ENCODE results near the gene NOS1AP. TPM values are rescaled to one million over a fixed set of nuclear protein-coding genes. Genes with fewer than 3 reads are reported as not detected.

The NOS1AP gene
- polyA plus RNA-seq, 6 donors from 2014 or later, result not detected

- DNase-seq, result no peak
- Mint-ChIP-seq H3K4me3 (no peak overlapping the region), H3K27me3 (peaks cover 21 to 39% (median 25%) of the 10 kb centered on the region in 3 donors), H3K9me3 (peaks cover 0 to 4% (median 0%) of the 10 kb centered on the region in 7 donors), H3K4me1 (peaks cover 6 to 9% (median 6%) of the 10 kb centered on the region in 3 donors), H3K36me3 (no peaks in the 10 kb centered on the region), H3K27ac (no peak overlapping the region)
- ATAC-seq (ENCODE audit: low read depth in 2 of 2), result no peak
Measured at GRCh38 chr1:162234571-162234970, 165.1 kb downstream of the NOS1AP start.

GRCh38 chr1:162235241-162235800, 165.8 kb downstream of the NOS1AP start:
- peaks cover 0 to 3% (median 0%) of the 10 kb centered on the region in 3 donors for H3K4me1 Mint-ChIP-seq
- H3K27me3 Mint-ChIP-seq, result peaks cover 21 to 41% (median 29%) of the 10 kb centered on the region in 3 donors
- H3K9me3 Mint-ChIP-seq, result peaks cover 0 to 4% (median 0%) of the 10 kb centered on the region in 7 donors
- no peak for ATAC-seq (ENCODE audit: low read depth in 2 of 2)
- no peak overlapping the region for H3K27ac Mint-ChIP-seq
- H3K36me3 Mint-ChIP-seq, result no peaks in the 10 kb centered on the region
- no peak overlapping the region for H3K4me3 Mint-ChIP-seq
- no peak for DNase-seq

GRCh38 chr1:162236201-162236600, 166.7 kb downstream of the NOS1AP start:
- no peak for DNase-seq
- peaks cover 29 to 50% (median 37%) of the 10 kb centered on the region in 3 donors for H3K27me3 Mint-ChIP-seq
- no peaks in the 10 kb centered on the region for H3K4me1 Mint-ChIP-seq
- no peak overlapping the region for H3K4me3 Mint-ChIP-seq
- no peaks in the 10 kb centered on the region for H3K36me3 Mint-ChIP-seq
- H3K9me3 Mint-ChIP-seq, result peaks cover 0 to 4% (median 0%) of the 10 kb centered on the region in 7 donors
- no peak overlapping the region for H3K27ac Mint-ChIP-seq
- ATAC-seq (ENCODE audit: low read depth in 2 of 2), result no peak

DNA sequence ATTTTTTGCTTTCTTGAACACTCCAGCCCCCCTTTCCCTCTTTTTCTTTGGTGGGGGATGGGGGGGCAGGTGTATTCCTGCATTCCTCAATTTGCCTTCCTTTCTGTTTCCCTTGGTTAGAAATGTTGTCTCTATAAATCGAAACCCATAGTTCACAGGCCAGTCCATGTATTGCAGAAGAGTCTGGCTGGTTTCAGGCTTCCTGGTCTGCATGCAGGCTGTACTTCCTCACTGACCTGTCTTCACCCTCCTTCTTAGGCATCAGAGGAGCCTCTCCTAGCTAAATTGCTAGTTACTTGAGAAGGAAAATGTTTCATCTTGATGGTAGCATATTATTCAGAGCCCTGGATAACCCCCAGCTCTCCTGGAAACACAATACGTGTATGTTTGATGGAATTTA, 167.1 kb downstream of the NOS1AP start:
- no peak overlapping the region for H3K4me3 Mint-ChIP-seq
- no peak for ATAC-seq (ENCODE audit: low read depth in 2 of 2)
- no peak for DNase-seq
- no peaks in the 10 kb centered on the region for H3K36me3 Mint-ChIP-seq
- H3K4me1 Mint-ChIP-seq, result no peaks in the 10 kb centered on the region
- peaks cover 0 to 4% (median 0%) of the 10 kb centered on the region in 7 donors for H3K9me3 Mint-ChIP-seq
- no peak overlapping the region for H3K27ac Mint-ChIP-seq
- H3K27me3 Mint-ChIP-seq, result peaks cover 33 to 51% (median 38%) of the 10 kb centered on the region in 3 donors

DNA sequence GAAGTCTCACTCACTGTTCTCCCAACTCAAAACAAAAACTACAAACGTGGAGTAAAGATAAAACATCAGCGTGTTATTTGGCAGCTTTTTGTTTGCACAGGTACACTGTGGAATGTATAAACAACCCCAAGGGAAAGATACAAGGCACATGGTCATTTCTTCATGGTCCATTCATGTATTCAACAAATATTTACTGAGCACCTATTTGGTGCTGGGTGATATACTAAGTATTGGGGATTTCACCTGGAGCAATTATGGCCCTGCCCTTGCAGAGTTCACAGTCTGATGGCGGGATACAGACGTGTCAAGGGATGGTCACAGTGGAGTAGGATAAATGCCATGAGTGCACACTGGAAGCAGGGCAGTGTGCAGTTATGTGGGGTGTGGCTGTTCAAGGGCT, 171.1 kb downstream of the NOS1AP start:
- Mint-ChIP-seq H3K36me3 (no peaks in the 10 kb centered on the region), H3K9me3 (peaks cover 0 to 4% (median 0%) of the 10 kb centered on the region in 7 donors), H3K27ac (no peak overlapping the region), H3K4me3 (no peak overlapping the region), H3K27me3 (peaks cover 39 to 47% (median 42%) of the 10 kb centered on the region in 3 donors), H3K4me1 (no peaks in the 10 kb centered on the region)
- ATAC-seq (ENCODE audit: low read depth in 2 of 2) (no peak), DNase-seq (no peak)

- Mint-ChIP-seq H3K9me3 (peaks cover 0 to 8% (median 1%) of the 10 kb centered on the region in 7 donors), H3K27me3 (peaks cover 26 to 44% (median 42%) of the 10 kb centered on the region in 3 donors), H3K27ac (no peak overlapping the region), H3K4me1 (no peaks in the 10 kb centered on the region), H3K36me3 (no peaks in the 10 kb centered on the region), H3K4me3 (no peak overlapping the region)
- DNase-seq (no peak), ATAC-seq (ENCODE audit: low read depth in 2 of 2) (no peak)
Measured at GRCh38 chr1:162242804-162243203, 173.3 kb downstream of the NOS1AP start.

- Mint-ChIP-seq H3K4me3 (no peak overlapping the region), H3K4me1 (no peaks in the 10 kb centered on the region), H3K9me3 (peaks cover 0 to 8% (median 1%) of the 10 kb centered on the region in 7 donors), H3K27me3 (peaks cover 5 to 30% (median 22%) of the 10 kb centered on the region in 3 donors), H3K27ac (no peak overlapping the region), H3K36me3 (no peaks in the 10 kb centered on the region)
- no peak for ATAC-seq (ENCODE audit: low read depth in 2 of 2)
- DNase-seq, result no peak
Measured at GRCh38 chr1:162248854-162249535, 179.5 kb downstream of the NOS1AP start.

GRCh38 chr1:162250004-162250730, 180.7 kb downstream of the NOS1AP start:
- peaks cover 0 to 4% (median 1%) of the 10 kb centered on the region in 7 donors for H3K9me3 Mint-ChIP-seq
- no peaks in the 10 kb centered on the region for H3K36me3 Mint-ChIP-seq
- no peak overlapping the region for H3K27ac Mint-ChIP-seq
- no peak for ATAC-seq (ENCODE audit: low read depth in 2 of 2)
- DNase-seq, result no peak
- H3K4me1 Mint-ChIP-seq, result no peaks in the 10 kb centered on the region
- peaks cover 9 to 26% (median 14%) of the 10 kb centered on the region in 3 donors for H3K27me3 Mint-ChIP-seq
- no peak overlapping the region for H3K4me3 Mint-ChIP-seq

DNA sequence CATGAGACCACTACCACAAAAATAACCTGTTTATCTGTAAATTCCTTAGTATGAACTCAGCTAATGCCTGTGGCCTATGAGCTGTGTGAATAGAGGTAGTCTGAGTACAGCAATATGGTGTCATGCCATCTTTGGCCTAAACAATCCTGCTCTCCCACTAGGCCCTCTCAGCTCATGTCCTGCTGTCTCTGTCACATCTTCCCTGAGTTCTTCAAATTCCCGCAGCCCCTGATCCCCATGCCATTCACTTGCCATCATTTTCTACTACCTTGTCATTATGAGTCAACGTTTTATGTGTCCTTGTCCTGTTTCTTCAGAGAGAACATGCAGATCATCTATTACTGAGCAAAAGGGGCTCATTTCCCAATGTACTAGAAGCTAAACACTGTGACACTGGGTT, 181.6 kb downstream of the NOS1AP start:
- no peak for DNase-seq
- Mint-ChIP-seq H3K27me3 (peaks cover 12 to 23% (median 14%) of the 10 kb centered on the region in 3 donors), H3K4me3 (no peak overlapping the region), H3K4me1 (no peaks in the 10 kb centered on the region), H3K36me3 (no peaks in the 10 kb centered on the region), H3K27ac (no peak overlapping the region), H3K9me3 (peaks cover 0 to 2% (median 1%) of the 10 kb centered on the region in 7 donors)
- no peak for ATAC-seq (ENCODE audit: low read depth in 2 of 2)

GRCh38 chr1:162252214-162252613, 182.7 kb downstream of the NOS1AP start:
- Mint-ChIP-seq H3K4me1 (no peaks in the 10 kb centered on the region), H3K36me3 (no peaks in the 10 kb centered on the region), H3K9me3 (peaks cover 0 to 1% (median 0%) of the 10 kb centered on the region in 7 donors), H3K27me3 (peaks cover 20 to 26% (median 21%) of the 10 kb centered on the region in 3 donors), H3K4me3 (no peak overlapping the region), H3K27ac (no peak overlapping the region)
- DNase-seq (no peak), ATAC-seq (ENCODE audit: low read depth in 2 of 2) (no peak)

GRCh38 chr1:162253790-162254189, 184.3 kb downstream of the NOS1AP start:
- no peak overlapping the region for H3K27ac Mint-ChIP-seq
- no peaks in the 10 kb centered on the region for H3K9me3 Mint-ChIP-seq
- no peaks in the 10 kb centered on the region for H3K4me1 Mint-ChIP-seq
- ATAC-seq (ENCODE audit: low read depth in 2 of 2) (no peak), DNase-seq (no peak)
- H3K4me3 Mint-ChIP-seq, result no peak overlapping the region
- H3K27me3 Mint-ChIP-seq, result peaks cover 27 to 36% (median 28%) of the 10 kb centered on the region in 3 donors
- no peaks in the 10 kb centered on the region for H3K36me3 Mint-ChIP-seq

GRCh38 chr1:162256287-162256686, 186.8 kb downstream of the NOS1AP start:
- ATAC-seq (ENCODE audit: low read depth in 2 of 2), result no peak
- H3K9me3 Mint-ChIP-seq, result peaks cover 0 to 3% (median 0%) of the 10 kb centered on the region in 7 donors
- H3K4me1 Mint-ChIP-seq, result no peaks in the 10 kb centered on the region
- peaks cover 28 to 36% (median 36%) of the 10 kb centered on the region in 3 donors for H3K27me3 Mint-ChIP-seq
- no peaks in the 10 kb centered on the region for H3K36me3 Mint-ChIP-seq
- H3K27ac Mint-ChIP-seq, result no peak overlapping the region
- no peak overlapping the region for H3K4me3 Mint-ChIP-seq
- DNase-seq, result no peak

DNA sequence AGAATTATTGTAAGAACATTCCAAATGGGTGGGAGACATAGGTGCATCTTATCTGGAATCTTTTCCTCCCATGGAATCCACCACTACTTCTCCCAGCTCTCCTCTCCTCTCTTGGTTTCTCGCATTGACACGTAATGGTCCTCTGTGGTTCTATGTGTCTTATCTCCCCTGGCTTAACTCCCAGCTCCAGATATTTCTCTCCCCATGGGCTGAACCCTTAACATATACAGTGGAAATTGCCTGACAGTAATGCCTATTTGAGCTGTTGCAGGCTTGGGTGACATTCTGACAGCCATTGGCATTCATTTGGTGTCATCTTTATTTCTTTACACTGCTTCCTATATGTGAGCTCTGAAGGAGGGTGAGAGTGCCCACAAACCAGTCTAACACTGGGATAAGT, 188.9 kb downstream of the NOS1AP start:
- DNase-seq (no peak), ATAC-seq (ENCODE audit: low read depth in 2 of 2) (no peak)
- Mint-ChIP-seq H3K27ac (no peak overlapping the region), H3K27me3 (peaks cover 29 to 46% (median 45%) of the 10 kb centered on the region in 3 donors), H3K36me3 (no peaks in the 10 kb centered on the region), H3K9me3 (peaks cover 0 to 4% (median 0%) of the 10 kb centered on the region in 7 donors), H3K4me1 (no peaks in the 10 kb centered on the region), H3K4me3 (no peak overlapping the region)
